Ishikawa (cell line): Measurements from ENCODE around the gene STEAP1.

ENCODE experiments used
- CEBPB ChIP-seq: IDR thresholded peaks from 2 replicates; pipeline ENCODE4 v1.6.1; 2012
- CREB1 ChIP-seq: IDR thresholded peaks from 2 replicates; pipeline ENCODE4 v1.6.1; 2012; ENCODE audit warnings: low read depth
- EGR1 ChIP-seq: IDR thresholded peaks from 2 replicates; pipeline ENCODE4 v1.6.1; 2012
- EP300 ChIP-seq: IDR thresholded peaks from 2 replicates; pipeline ENCODE4 v1.6.1; 2012; ENCODE audit warnings: borderline replicate concordance
- FOXM1 ChIP-seq: IDR thresholded peaks from 2 replicates; pipeline ENCODE4 v1.6.1; 2012; ENCODE audit warnings: low read depth, borderline replicate concordance
- MAX ChIP-seq: IDR thresholded peaks from 2 replicates; pipeline ENCODE4 v1.6.1; 2012
- NFIC ChIP-seq: IDR thresholded peaks from 2 replicates; pipeline ENCODE4 v1.6.1; 2012
- RAD21 ChIP-seq: IDR thresholded peaks from 2 replicates; pipeline ENCODE4 v1.6.1; 2012; ENCODE audit warnings: low read depth
- TAF1 ChIP-seq: IDR thresholded peaks from 2 replicates; pipeline ENCODE4 v1.6.1; 2012; ENCODE audit warnings: low read depth, mild to moderate bottlenecking
- TCF12 ChIP-seq: IDR thresholded peaks from 2 replicates; pipeline ENCODE4 v1.6.1; 2012; ENCODE audit warnings: low read depth
- TEAD4 ChIP-seq: IDR thresholded peaks from 2 replicates; pipeline ENCODE4 v1.6.1; 2012
- USF1 ChIP-seq: IDR thresholded peaks from 2 replicates; pipeline ENCODE4 v1.6.1; 2012
- YY1 ChIP-seq: IDR thresholded peaks from 2 replicates; pipeline ENCODE4 v1.6.1; 2012; ENCODE audit warnings: low read depth
- ZBTB7A ChIP-seq: IDR thresholded peaks from 2 replicates; pipeline ENCODE4 v1.6.1; 2012; ENCODE audit warnings: low read depth
- TF ChIP-seq, protein P1 (sequence below): IDR thresholded peaks from 2 replicates; pipeline ENCODE4 v1.6.1; 2012; ENCODE audit warnings: low read depth, mild to moderate bottlenecking

The STEAP1 gene

DNA sequence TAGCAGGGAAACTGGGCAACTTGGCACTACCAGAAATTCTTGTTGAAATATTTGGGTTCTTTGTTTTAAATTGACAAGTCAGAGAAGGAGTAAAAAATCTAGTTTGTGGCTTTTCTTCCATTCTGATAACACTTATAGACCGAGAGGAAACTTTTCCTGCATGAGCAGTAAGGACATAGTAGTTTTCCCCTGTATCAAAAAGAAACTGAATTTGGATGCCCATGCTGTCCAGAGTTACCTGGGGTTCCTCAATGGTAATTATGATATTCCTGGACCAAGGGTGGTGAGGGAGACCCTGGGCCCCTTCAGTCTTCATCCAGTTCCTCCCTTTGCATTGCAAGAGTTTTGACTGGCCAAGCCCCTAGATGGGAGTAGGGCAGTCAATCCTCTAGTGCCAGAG, 37.4 kb downstream of the STEAP1 start:
- TF ChIP-seq MAX: no peak
- TF ChIP-seq, protein P1, sequence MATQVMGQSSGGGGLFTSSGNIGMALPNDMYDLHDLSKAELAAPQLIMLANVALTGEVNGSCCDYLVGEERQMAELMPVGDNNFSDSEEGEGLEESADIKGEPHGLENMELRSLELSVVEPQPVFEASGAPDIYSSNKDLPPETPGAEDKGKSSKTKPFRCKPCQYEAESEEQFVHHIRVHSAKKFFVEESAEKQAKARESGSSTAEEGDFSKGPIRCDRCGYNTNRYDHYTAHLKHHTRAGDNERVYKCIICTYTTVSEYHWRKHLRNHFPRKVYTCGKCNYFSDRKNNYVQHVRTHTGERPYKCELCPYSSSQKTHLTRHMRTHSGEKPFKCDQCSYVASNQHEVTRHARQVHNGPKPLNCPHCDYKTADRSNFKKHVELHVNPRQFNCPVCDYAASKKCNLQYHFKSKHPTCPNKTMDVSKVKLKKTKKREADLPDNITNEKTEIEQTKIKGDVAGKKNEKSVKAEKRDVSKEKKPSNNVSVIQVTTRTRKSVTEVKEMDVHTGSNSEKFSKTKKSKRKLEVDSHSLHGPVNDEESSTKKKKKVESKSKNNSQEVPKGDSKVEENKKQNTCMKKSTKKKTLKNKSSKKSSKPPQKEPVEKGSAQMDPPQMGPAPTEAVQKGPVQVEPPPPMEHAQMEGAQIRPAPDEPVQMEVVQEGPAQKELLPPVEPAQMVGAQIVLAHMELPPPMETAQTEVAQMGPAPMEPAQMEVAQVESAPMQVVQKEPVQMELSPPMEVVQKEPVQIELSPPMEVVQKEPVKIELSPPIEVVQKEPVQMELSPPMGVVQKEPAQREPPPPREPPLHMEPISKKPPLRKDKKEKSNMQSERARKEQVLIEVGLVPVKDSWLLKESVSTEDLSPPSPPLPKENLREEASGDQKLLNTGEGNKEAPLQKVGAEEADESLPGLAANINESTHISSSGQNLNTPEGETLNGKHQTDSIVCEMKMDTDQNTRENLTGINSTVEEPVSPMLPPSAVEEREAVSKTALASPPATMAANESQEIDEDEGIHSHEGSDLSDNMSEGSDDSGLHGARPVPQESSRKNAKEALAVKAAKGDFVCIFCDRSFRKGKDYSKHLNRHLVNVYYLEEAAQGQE: no peak
- TF ChIP-seq TEAD4: no peak
- TF ChIP-seq EP300: no peak

DNA sequence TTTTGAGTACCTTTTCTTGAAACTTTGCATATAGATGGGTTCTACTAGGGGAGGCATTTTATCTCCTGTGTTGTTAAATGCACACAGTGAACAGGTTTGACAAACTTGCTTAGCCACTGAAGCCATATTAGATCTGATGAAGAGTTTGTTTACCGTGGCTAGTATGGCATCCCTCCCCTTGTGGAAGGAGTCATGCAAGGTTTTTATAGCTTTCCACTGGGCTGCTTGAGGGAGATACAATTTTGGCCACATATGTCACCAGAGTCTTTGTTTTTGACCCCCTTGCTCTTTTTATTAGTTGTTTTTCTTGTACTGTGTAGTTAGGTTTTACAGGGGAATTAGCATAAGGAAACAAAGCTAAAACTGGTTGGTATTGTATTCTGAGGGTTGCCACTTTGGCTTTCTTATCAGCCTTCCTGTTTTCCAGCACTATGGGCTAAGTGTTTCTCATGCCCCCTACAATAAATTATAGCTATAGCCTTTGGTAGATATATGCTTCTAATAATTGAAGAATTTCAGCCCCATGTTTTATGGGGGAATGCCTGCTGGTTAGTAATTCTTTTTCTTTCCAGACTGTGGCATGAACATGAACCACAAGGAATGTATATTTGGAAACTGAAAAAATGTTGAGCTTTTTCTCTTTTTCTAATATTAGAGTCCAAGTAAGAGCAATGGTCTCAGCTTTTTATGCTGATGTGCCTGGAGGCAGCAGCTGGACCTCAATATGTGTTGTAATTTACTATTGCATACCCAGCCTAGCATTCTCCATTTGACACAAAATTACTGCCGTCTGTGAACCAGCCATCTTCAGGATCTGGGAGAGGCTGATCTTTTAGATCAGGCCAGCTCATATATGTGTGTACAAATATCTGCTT, 38.8 kb downstream of the STEAP1 start:
- TF ChIP-seq RAD21: no peak
- TF ChIP-seq YY1: no peak
- TF ChIP-seq CREB1: no peak
- TF ChIP-seq NFIC: no peak
- no peak for TF ChIP-seq EP300
- no peak for TF ChIP-seq MAX
- no peak for TF ChIP-seq TEAD4
- TF ChIP-seq CEBPB: no peak
- no peak for TF ChIP-seq ZBTB7A
- no peak for TF ChIP-seq FOXM1
- TF ChIP-seq TAF1: no peak
- no peak for TF ChIP-seq TCF12
- TF ChIP-seq, protein P1: no peak
- no peak for TF ChIP-seq EGR1
- TF ChIP-seq USF1: no peak

- TF ChIP-seq TAF1 (no peak), USF1 (no peak), EP300 (no peak), CREB1 (no peak), EGR1 (no peak), MAX (no peak), FOXM1 (no peak), YY1 (no peak), ZBTB7A (no peak), TCF12 (no peak), CEBPB (no peak), NFIC (no peak), RAD21 (no peak), TEAD4 (no peak)
- TF ChIP-seq, protein P1: no peak
These were observed 40.9 kb downstream of the STEAP1 start for GRCh38 chr7:90194911-90195809.
